Posterior cingulate gyrus (tissue), 11 donors: ENCODE results near the gene OPN1MW3.
"Not testable (repeated sequence)": the region's sequence is repeated elsewhere in the genome, so short reads cannot be mapped to it uniquely, and the experiment has no call there.

Experiments used
- DNase-seq, 10 donors: peaks; one replicate each; pipeline versions ENCODE4 v3.0.0 to v3.0.0-alpha.2; 2020 to 2021; ENCODE audit warnings: mixed read lengths in 3 of 10
- intact Hi-C: fragments of 100-400 bp; cut with DNase I; formaldehyde crosslinking; loops from one replicate; pipeline ENCODE4 v1.15.1; 2023

Gene OPN1MW3

GRCh38 chrX:154295664-154296310 lies 38.4 kb downstream of the OPN1MW3 start, which contains the start of gene TKTL1:
Gene TKTL1, plus strand, starts transcription at chrX:154295795. Its CDS starts 65 bp downstream, at chrX:154295860.
- peak in 2 of 10 donors; percentile 51 to 71 for DNase-seq
- intact Hi-C loops, result no loop called here

- DNase-seq, result peak in 2 of 10 donors; percentile 54 to 62
- intact Hi-C loops, result no loop called here
Observed at GRCh38 chrX:154296731-154297130, 39.3 kb downstream of the OPN1MW3 start.

GRCh38 chrX:154298312-154298711 lies 40.9 kb downstream of the OPN1MW3 start:
- intact Hi-C loops, result no loop called here
- DNase-seq, result peak in 2 of 10 donors; percentile 11 to 42

GRCh38 chrX:154300816-154301215 lies 43.4 kb downstream of the OPN1MW3 start:
- intact Hi-C loops, result no loop called here
- DNase-seq, result peak in 2 of 10 donors; percentile 9 to 64

GRCh38 chrX:154302998-154303397 lies 45.6 kb downstream of the OPN1MW3 start:
- DNase-seq, result peak in 2 of 10 donors; percentile 32 to 41
- intact Hi-C loops, result not testable (repeated sequence)

GRCh38 chrX:154303476-154303875 lies 46.1 kb downstream of the OPN1MW3 start:
- intact Hi-C loops, result no loop called here
- DNase-seq, result peak in 2 of 10 donors; percentile 1 to 6

- intact Hi-C loops, result no loop called here
- peak in 2 of 10 donors; percentile 22 to 32 for DNase-seq
Observed at GRCh38 chrX:154304846-154305245, 47.5 kb downstream of the OPN1MW3 start.

- intact Hi-C loops, result no loop called here
Observed at GRCh38 chrX:154305541-154306205, 48.3 kb downstream of the OPN1MW3 start.

GRCh38 chrX:154307202-154307601 lies 49.8 kb downstream of the OPN1MW3 start:
- intact Hi-C loops, result no loop called here
- DNase-seq, result peak in 2 of 10 donors; percentile 40 to 44

More at GRCh38 chrX:154305541-154306205, 48.3 kb downstream of the OPN1MW3 start:
- peak in 2 of 10 donors; percentile 41 to 62 for DNase-seq

- intact Hi-C loops, result no loop called here
- peak in 7 of 10 donors; percentile 21 to 78 (median 51) for DNase-seq
Observed at GRCh38 chrX:154308108-154308946, 50.9 kb downstream of the OPN1MW3 start.

- intact Hi-C loops, result no loop called here
- DNase-seq, result peak in 2 of 10 donors; percentile 38 to 69
Observed at GRCh38 chrX:154309041-154309775, 51.8 kb downstream of the OPN1MW3 start.

GRCh38 chrX:154310616-154311536 lies 53.5 kb downstream of the OPN1MW3 start:
- intact Hi-C loops, result no loop called here
- DNase-seq, result peak in 3 of 10 donors; percentile 18 to 65 (median 64)

GRCh38 chrX:154312116-154312515 lies 54.7 kb downstream of the OPN1MW3 start:
- intact Hi-C loops, result no loop called here
- peak in 2 of 10 donors; percentile 31 to 57 for DNase-seq

- DNase-seq, result peak in 1 of 10 donors; percentile 9
- intact Hi-C loops, result no loop called here
Observed at GRCh38 chrX:154313147-154313546, 55.8 kb downstream of the OPN1MW3 start.

- intact Hi-C loops, result no loop called here
- peak in 2 of 10 donors; percentile 8 to 72 for DNase-seq
Observed at GRCh38 chrX:154315416-154315815, 58.0 kb downstream of the OPN1MW3 start.

GRCh38 chrX:154317391-154317995 lies 60.1 kb downstream of the OPN1MW3 start:
- intact Hi-C loops, result no loop called here
- DNase-seq, result peak in 2 of 10 donors; percentile 47 to 49

GRCh38 chrX:154320406-154320805 lies 63.0 kb downstream of the OPN1MW3 start:
- DNase-seq, result peak in 2 of 10 donors; percentile 55 to 77
- intact Hi-C loops, result no loop called here
